Hematopoietic multipotent progenitor cell treated with erythropoietin and hydrocortisone succinate and interleukin-3 and kit ligand, for 4 days (in vitro differentiated cells): ENCODE measurements around the gene ARHGAP45.

Source experiments
- DNase-seq: peaks from one replicate; pipeline ENCODE4 v3.0.0-alpha.2; 2015

ARHGAP45 gene

DNA sequence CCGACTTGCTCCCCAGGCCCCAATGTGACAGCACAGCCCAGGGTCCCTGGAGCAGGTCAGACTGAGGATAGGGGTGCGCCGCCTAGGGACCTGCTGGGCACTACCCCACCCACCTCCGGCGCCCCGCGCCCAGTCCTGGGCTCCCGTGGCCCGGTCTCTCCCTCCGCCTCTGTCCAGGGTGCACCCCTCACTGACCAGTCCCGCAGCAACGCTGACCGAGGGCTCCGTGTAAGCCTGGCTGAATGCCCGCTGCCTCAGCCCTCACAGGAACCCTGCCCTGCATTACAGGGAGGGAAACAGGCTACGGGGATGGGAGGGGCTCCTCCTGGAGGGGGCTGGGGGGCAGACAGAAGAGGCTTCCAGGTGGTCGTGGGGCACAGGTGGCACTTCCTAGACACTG is 68.5 kb downstream of the ARHGAP45 start:
- DNase-seq, result no peak

DNA sequence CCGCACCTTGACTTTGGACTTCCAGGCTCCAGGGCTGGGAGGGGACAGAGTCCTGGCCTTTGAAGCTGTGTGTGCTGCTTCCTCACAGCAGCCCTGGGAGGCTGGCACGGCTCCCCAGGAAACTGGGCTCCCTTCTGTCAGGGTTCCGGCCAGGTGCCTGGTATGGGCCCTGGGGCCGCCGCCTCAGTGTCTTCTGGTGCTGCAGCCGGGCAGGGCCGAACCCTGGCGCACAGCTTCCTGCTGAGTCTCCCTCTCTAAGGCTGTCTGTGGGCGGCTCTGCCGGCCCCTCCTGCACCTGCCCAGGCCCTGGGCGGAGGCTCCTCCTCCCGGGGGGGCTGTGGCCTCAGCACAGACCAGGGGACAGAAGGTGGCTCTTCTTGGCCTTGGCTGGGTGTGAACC is 69.2 kb downstream of the ARHGAP45 start:
- peak; percentile 22 for DNase-seq
